Melanocyte of skin (primary cell): ENCODE results near the gene TOR2A. TPM values are rescaled to one million over a fixed set of nuclear protein-coding genes. Genes with fewer than 3 reads are reported as not detected.

Experiments
- total RNA-seq, 2 donors: library from RNA; depleted of rRNA; stranded (reverse); fragments of >200 nt; gene quantifications; 2 replicates each; pipeline ENCODE4 v1.2.3, GENCODE V29; 2012

Gene TOR2A
- total RNA-seq = 1 to 10 TPM; 6.5 to 7.7 TPM

GRCh38 chr9:127734747-127735529, at the start of gene TOR2A:
Gene TOR2A (minus strand): TSS chr9:127735294. CDS start chr9:127735270, 24 bp downstream.

GRCh38 chr9:127778280-127779135, 43.4 kb upstream of the TOR2A start, which contains the start of gene SH2D3C:
Gene SH2D3C (minus strand): TSS chr9:127778666. CDS start chr9:127778627, 39 bp downstream.

GRCh38 chr9:127715470-127716337, 19.4 kb downstream of the TOR2A start, which contains the start of the genes PTRH1 and TTC16:
Gene PTRH1 (minus strand): TSS chr9:127715663. CDS start chr9:127715639, 24 bp downstream.
Gene TTC16 (plus strand): TSS chr9:127716079. CDS start chr9:127716146, 67 bp downstream.

GRCh38 chr9:127706836-127707241, 28.3 kb downstream of the TOR2A start, which contains the start of gene CFAP157:
Gene CFAP157 (plus strand): TSS chr9:127706988. CDS start chr9:127707032, 44 bp downstream.

Other genes with a start within 250 kb of the TOR2A start
- 10 to 100 TPM; 71.6 to 79.3 TPM for gene STXBP1, start 123.0 kb downstream of the TOR2A start, total RNA-seq
- under 1 TPM in 1 of 2 donors, not detected in 1; under 0.01 TPM for gene CFAP157, start 28.3 kb downstream of the TOR2A start, total RNA-seq
- gene PTRH1, start 19.6 kb downstream of the TOR2A start, total RNA-seq = 10 to 100 TPM; 19.6 to 28.0 TPM
- under 1 TPM in 1 of 2 donors, not detected in 1; under 0.01 TPM for gene TTC16, start 19.2 kb downstream of the TOR2A start, total RNA-seq
- gene SH2D3C, start 43.4 kb upstream of the TOR2A start, total RNA-seq = 1 to 10 TPM in 1 of 2 donors, under 1 TPM in 1; under 0.01 to 1.3 TPM
- gene CDK9, start 50.7 kb upstream of the TOR2A start, total RNA-seq = 10 to 100 TPM; 32.3 to 44.3 TPM
- 10 to 100 TPM; 54.4 to 66.3 TPM for gene FPGS, start 67.6 kb upstream of the TOR2A start, total RNA-seq
- 10 to 100 TPM; 11.4 to 19.3 TPM for gene ENG, start 119.4 kb upstream of the TOR2A start, total RNA-seq
- gene AK1, start 142.4 kb upstream of the TOR2A start, total RNA-seq = 10 to 100 TPM; 42.0 to 53.9 TPM
- 10 to 100 TPM; 13.0 to 14.8 TPM for gene ST6GALNAC6, start 164.3 kb upstream of the TOR2A start, total RNA-seq
- gene ST6GALNAC4, start 181.7 kb upstream of the TOR2A start, total RNA-seq = 1 to 10 TPM; 5.2 to 8.3 TPM
- under 1 TPM; 0.33 to 0.34 TPM for gene PIP5KL1, start 195.5 kb upstream of the TOR2A start, total RNA-seq
- gene DPM2, start 202.6 kb upstream of the TOR2A start, total RNA-seq = 10 to 100 TPM; 12.0 to 18.3 TPM
- gene EEIG1, start 245.7 kb upstream of the TOR2A start, total RNA-seq = 10 to 100 TPM in 1 of 2 donors, 1 to 10 TPM in 1; 7.3 to 27.5 TPM